ENCODE data around the gene CDK14.
"Not testable (repeated sequence)": the region's sequence is repeated elsewhere in the genome, so short reads cannot be mapped to it uniquely, and the experiment has no call there.

CDK14 gene

GRCh38 chr7:90900628-90901356 lies 304.7 kb downstream of the CDK14 start:
- DNase-seq (ENCODE audit: low spot score): no peak

GRCh38 chr7:90903841-90904240 lies 307.7 kb downstream of the CDK14 start:
- DNase-seq (ENCODE audit: low spot score): no peak

- DNase-seq (ENCODE audit: low spot score): no peak
These were observed 314.0 kb downstream of the CDK14 start for GRCh38 chr7:90910136-90910535.

- DNase-seq (ENCODE audit: low spot score): no peak
These were observed 320.2 kb downstream of the CDK14 start for GRCh38 chr7:90916319-90916718.

- no peak for DNase-seq (ENCODE audit: low spot score)
These were observed 321.4 kb downstream of the CDK14 start for GRCh38 chr7:90917539-90917938.

DNA sequence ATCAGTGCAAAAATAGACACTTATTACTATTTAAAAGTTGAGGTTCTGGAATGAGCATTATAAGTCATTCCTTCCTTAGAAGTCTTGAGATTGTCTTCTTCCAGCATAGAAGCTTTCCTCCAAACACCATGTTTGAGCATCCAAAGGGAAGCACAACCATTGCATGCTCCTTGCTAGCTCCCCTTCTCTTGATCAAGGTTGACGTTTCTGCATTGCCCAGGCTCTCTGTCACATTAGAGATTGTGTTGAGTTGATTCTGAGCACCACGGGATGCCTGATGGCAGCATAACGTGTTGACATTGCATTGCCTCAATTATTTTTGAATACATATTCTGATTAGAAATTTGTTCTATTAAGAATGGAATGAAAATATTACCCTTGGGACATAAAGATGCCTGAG lies 322.2 kb downstream of the CDK14 start:
- DNase-seq (ENCODE audit: low spot score): no peak

DNA sequence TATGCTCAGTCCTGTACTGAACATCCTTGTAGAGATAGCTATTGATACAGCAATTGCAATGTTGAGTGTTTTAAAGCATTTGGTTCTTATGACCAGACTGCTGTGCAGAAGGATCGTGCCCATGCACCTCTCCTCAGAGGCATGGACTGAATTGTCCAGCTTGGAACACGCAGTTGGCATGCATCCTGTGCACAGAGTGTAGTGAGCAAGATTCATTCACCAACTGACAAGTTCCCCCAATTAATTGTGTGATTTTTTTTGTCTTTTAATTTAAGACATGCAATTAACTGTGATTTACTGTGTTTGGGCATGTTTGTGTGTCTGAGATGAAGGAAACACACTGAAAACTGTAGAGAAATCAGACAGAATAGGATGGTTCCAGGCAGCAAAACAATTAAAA lies 323.7 kb downstream of the CDK14 start:
- DNase-seq (ENCODE audit: low spot score): no peak

DNA sequence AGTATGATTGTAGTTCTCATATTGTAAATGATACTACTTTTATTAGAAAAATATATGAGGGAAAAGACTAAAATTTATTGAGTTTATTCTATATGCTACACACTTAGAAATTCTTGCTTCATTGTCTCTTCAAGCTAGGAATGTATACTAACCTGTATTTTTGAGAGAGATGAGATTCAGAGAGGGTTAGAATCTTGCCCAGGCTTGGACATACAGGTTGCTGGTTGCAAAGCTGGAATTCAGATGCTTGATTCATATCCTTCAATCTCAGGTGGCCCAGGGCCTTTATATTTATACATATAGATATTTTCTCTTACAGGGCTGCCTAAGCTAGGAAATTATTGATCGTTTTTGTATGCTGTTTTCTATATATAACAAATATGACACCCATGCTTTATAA lies 324.2 kb downstream of the CDK14 start:
- DNase-seq (ENCODE audit: low spot score): no peak

- DNase-seq (ENCODE audit: low spot score): no peak
These were observed 327.4 kb downstream of the CDK14 start for GRCh38 chr7:90923541-90923997.

DNA sequence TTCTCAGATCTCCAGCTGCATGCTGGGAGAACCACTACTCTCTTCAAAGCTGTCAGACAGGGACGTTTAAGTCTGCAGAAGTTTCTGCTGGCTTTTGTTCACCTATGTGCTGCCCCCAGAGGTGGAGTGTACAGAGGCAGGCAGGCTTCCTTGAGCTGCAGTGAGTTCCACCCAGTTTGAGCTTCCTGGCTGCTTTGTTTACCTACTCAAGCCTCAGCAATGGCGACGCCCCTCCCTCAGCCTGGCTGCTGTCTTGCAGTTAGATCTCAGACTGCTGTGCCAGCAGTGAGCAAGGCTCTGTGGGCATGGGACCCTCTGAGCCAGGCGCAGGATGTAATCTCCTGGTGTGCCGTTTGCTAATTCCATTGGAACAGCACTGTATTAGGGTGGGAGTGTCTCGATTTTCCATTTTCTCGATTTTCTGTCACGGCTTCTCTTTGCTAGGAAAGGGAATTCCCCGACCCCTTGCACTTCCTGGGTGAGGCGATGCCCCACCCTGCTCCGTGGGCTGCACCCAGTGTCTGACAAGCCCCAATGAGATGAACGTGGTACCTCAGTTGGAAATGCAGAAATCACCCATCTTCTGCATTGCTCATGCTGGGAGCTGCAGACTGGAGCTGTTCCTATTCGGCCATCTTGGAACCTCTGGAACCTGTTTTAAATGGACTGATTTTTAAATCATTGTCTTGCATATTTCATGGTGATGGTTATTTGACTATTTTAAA lies 332.7 kb downstream of the CDK14 start:
- DNase-seq (ENCODE audit: low spot score): not testable (repeated sequence)

DNA sequence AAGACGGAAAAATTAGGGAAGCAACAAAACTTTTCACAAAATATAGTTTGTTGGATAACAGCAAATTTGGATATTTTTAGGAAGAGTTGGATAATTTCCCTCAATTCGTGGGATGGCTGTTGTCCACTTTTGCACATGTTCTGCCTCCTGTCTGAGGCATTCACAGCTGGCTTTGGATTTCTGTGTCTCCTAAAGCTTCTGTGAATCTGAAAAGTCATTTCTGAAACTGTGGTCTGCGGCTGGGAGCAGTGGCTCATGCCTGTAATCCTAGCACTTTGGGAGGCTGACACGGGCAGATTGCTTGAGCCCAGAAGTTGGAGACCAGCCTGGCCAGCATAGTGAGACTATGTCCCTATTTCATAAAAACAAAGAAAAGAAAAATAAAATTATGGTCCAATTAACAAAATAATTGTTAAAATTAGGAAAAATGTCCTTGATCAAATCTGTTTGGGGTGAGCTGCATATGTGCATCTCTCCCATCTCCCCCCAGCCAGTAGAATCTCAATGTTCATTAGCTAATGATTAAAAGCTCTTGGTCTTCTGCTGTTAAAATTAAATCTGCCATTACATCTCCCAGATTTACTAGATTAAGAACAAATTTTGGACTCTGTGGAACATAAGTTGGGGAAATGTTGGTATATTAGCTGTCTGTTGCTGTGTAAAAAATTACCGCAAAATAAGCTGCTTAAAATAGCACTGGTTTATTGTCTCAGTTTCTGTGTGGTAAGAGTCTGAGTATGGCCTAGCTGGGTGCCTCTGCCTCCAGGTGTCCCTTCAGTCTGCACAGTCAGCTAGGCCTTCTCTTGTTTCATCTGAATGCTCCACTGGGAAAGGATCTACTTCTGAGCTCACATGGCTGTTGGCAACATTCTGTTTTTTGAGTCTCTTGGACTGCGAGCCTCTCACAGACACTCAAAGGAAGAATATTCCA lies 336.1 kb downstream of the CDK14 start:
- no peak for DNase-seq (ENCODE audit: low spot score)

- DNase-seq (ENCODE audit: low spot score): no peak
These were observed 336.9 kb downstream of the CDK14 start for GRCh38 chr7:90933041-90933440.

GRCh38 chr7:90933984-90934383 lies 337.9 kb downstream of the CDK14 start:
- DNase-seq (ENCODE audit: low spot score): no peak

- DNase-seq (ENCODE audit: low spot score): no peak
These were observed 342.2 kb downstream of the CDK14 start for GRCh38 chr7:90938371-90938770.

- no peak for DNase-seq (ENCODE audit: low spot score)
These were observed 343.5 kb downstream of the CDK14 start for GRCh38 chr7:90939666-90940065.

DNA sequence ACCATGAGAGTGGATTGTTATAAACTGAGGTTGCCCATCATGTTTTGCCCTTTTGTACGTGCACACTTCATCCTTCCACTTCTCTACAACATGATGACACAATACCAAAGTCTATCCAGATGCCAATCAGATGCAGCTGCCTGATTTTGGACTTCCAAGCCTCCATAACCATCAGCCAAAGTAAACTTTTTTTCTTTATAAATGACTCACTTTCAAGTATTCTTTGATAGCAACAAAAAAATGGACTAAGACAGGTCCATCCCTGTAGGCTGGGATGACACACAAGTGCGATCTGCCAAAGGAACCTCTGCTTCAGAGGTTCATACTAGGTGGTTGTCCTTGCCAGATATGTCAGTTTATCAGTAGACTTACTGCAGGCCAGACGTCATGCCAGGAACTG lies 347.9 kb downstream of the CDK14 start:
- no peak for DNase-seq (ENCODE audit: low spot score)

DNA sequence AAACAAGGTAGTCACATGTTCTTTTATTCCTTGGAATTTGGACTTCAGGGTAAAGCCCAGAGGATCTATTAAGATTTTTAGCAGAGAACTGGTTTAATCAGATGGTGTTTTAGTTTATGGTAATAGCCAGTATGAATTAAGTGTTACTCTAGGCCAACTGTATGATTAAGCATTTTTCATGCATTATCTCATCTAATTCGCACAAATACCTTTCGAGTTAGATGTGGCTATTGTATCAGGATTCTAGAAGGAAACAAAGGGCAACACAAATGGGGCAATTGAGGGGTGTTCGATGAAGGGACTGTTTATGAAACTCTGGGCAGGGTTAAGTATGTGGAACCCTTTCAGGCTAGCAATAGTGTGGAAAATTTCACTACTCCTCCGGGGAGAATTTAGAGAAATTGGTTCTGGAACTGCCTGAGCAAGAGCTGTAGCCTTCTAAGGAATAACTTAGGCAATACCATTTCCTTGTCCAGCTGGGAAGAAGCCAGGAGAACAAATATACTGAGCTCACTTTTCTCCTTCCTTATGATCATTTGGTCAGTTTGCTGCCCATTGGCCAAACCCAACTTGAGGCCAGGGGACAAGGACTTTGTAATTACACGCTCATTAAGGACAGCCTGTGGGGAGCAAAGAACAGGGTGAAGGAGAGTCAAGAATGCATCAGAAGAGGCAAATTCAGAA lies 349.1 kb downstream of the CDK14 start:
- no peak for DNase-seq (ENCODE audit: low spot score)

DNA sequence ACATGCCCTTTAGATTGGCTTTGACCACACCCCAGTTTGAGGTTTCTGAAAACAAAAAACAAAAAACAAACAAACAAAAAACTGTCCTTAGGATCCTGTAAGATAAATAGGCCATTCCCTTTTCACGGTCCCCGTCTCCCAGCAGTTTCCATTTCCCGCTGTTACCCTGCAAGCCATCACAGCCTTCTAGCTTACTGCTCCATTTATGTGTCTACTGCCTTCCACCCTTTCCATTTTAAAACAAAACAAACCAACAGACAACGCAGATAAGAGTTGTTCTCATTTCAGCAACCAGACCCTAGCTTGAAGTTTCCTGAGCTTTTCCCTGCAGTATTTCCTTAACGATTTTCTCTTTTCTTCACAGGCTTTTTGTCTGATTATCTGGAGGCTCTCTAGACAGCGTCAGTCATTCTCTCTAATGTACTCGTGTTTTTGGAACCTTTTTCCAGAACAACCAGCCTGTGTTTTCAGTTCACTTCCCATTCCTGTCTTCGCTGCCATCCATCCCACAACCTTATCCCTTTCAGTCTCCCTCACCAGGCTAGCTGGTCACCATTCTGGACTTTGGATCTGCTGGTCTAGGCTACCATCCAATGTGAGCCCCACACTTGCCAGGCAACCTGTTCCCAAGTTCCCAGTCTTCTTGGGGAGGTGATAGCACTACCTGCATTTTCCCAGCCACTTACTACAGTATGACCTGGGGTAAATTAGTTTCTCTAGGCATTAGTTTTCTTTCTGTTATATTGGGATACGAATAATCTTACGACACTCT lies 350.8 kb downstream of the CDK14 start:
- DNase-seq (ENCODE audit: low spot score): no peak

DNA sequence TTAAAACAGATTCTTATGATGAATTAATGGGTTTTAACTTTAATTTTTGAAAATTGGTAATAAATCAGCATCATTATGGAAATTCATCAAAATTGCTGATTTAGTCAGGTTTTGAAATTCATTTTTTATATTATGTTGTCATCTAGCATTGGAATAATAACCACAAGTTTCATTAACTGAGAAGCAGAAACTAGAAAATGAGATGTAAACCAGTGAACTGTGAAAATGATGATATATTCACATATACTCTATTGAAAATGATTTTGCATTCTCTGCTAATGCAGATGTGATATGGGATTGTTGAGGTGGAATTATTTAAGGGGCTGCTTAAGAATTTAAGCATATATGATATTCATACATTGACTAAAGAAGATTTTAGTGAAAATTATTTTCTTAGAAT lies 352.0 kb downstream of the CDK14 start:
- no peak for DNase-seq (ENCODE audit: low spot score)

- no peak for DNase-seq (ENCODE audit: low spot score)
These were observed 355.1 kb downstream of the CDK14 start for GRCh38 chr7:90951229-90951628.

Data from globus pallidus (tissue), 1 donor.